ENCODE measurements around the gene SFTPA1.

GRCh38 chr10:79629955-79630327 lies 19.2 kb downstream of the SFTPA1 start:
- TF ChIP-seq, protein P1, sequence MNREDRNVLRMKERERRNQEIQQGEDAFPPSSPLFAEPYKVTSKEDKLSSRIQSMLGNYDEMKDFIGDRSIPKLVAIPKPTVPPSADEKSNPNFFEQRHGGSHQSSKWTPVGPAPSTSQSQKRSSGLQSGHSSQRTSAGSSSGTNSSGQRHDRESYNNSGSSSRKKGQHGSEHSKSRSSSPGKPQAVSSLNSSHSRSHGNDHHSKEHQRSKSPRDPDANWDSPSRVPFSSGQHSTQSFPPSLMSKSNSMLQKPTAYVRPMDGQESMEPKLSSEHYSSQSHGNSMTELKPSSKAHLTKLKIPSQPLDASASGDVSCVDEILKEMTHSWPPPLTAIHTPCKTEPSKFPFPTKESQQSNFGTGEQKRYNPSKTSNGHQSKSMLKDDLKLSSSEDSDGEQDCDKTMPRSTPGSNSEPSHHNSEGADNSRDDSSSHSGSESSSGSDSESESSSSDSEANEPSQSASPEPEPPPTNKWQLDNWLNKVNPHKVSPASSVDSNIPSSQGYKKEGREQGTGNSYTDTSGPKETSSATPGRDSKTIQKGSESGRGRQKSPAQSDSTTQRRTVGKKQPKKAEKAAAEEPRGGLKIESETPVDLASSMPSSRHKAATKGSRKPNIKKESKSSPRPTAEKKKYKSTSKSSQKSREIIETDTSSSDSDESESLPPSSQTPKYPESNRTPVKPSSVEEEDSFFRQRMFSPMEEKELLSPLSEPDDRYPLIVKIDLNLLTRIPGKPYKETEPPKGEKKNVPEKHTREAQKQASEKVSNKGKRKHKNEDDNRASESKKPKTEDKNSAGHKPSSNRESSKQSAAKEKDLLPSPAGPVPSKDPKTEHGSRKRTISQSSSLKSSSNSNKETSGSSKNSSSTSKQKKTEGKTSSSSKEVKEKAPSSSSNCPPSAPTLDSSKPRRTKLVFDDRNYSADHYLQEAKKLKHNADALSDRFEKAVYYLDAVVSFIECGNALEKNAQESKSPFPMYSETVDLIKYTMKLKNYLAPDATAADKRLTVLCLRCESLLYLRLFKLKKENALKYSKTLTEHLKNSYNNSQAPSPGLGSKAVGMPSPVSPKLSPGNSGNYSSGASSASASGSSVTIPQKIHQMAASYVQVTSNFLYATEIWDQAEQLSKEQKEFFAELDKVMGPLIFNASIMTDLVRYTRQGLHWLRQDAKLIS (CRISPR knock-in tag; IDR thresholded peaks at IDR 0.05): no peak
- no peak for TF ChIP-seq CTCF (IDR thresholded peaks at IDR 0.05 in 2 of 3, conservative IDR thresholded peaks at IDR 0.05 in 1 of 3; ENCODE audit: insufficient read depth in 2 of 3, low read depth in 1 of 3, low read length in 3 of 3)
- no peak for TF ChIP-seq FOSL1 (tag; conservative IDR thresholded peaks at IDR 0.05)
- TF ChIP-seq CEBPB (tag; IDR thresholded peaks at IDR 0.05): no peak
- no peak for TF ChIP-seq RFX5 (IDR thresholded peaks at IDR 0.05; ENCODE audit: low read depth, low read length)
- no peak for TF ChIP-seq USF2 (CRISPR knock-in tag; IDR thresholded peaks at IDR 0.05)
- TF ChIP-seq HMG20A (CRISPR knock-in tag; conservative IDR thresholded peaks at IDR 0.05): no peak
- TF ChIP-seq NBN (IDR thresholded peaks at IDR 0.05; ENCODE audit: low read depth): no peak
- TF ChIP-seq POLR2A (conservative IDR thresholded peaks at IDR 0.05): no peak
- TF ChIP-seq, protein P2, sequence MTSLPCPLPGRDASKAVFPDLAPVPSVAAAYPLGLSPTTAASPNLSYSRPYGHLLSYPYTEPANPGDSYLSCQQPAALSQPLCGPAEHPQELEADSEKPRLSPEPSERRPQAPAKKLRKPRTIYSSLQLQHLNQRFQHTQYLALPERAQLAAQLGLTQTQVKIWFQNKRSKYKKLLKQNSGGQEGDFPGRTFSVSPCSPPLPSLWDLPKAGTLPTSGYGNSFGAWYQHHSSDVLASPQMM (CRISPR knock-in tag; IDR thresholded peaks at IDR 0.05): no peak
- TF ChIP-seq ZNF197 (CRISPR knock-in tag; IDR thresholded peaks at IDR 0.05; ENCODE audit: low read depth): no peak
- no peak for TF ChIP-seq ZFP36 (IDR thresholded peaks at IDR 0.05; ENCODE audit: low read depth, low read length, partially characterized antibody)
- TF ChIP-seq, protein P3, sequence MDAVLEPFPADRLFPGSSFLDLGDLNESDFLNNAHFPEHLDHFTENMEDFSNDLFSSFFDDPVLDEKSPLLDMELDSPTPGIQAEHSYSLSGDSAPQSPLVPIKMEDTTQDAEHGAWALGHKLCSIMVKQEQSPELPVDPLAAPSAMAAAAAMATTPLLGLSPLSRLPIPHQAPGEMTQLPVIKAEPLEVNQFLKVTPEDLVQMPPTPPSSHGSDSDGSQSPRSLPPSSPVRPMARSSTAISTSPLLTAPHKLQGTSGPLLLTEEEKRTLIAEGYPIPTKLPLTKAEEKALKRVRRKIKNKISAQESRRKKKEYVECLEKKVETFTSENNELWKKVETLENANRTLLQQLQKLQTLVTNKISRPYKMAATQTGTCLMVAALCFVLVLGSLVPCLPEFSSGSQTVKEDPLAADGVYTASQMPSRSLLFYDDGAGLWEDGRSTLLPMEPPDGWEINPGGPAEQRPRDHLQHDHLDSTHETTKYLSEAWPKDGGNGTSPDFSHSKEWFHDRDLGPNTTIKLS (IDR thresholded peaks at IDR 0.05; ENCODE audit: borderline replicate concordance, low read depth): no peak
- no peak for TF ChIP-seq RNF219 (CRISPR knock-in tag; IDR thresholded peaks at IDR 0.05)

All from K562 (cell line).